GM10847 (cell line): ENCODE results near the gene LARGE1.

Experiments used
- POLR2A ChIP-seq: IDR thresholded peaks from 2 replicates; pipeline ENCODE4 v1.6.1; 2011; ENCODE audit not compliant: insufficient read length; ENCODE audit errors: extremely low read depth

The LARGE1 gene

DNA sequence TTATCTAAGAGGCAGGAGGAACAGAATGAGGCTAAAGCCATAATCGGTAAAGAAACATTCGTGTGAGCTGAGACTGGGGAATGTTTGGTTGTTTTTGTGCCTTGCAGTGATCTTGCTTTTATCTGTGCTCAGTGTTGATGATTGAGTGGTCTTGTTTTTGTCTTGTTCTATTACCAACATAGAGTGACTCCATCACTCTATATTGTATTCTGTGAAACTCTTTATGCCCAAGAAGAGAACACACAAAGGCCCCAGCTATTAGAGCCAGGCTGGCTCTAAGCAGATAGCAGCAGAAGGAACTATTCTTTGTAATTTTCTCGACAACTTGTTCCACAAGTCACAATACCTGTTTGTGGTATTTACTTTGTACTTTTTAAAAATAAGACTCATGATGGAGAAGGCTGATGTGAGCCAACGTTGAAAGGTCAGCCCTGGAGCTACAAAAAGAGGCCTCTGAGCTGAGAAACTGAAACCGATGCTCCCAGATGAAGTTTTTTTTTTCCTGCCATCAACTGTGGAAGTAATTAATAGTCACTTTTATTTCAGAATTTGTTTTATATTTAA is 68.4 kb downstream of the LARGE1 start:
- no peak for TF ChIP-seq POLR2A

DNA sequence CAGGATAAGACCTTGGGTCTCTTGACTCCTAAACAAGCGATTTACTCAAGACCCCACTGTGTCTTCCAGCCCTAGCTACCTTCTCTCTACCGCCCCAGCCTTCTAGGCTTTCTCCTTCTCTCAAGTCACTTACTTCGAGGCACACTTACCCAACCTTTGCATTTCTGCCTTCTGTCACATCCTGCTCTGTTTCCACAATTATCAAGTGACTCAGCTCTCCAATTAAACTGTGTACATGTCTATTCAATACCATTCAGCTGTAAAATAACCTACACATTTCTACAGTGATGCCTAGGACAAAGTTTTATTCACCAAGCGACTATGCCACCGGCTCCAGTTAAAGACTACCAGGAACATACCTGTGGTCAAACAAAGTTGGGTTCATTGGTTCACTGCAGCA is 69.0 kb downstream of the LARGE1 start:
- no peak for TF ChIP-seq POLR2A

DNA sequence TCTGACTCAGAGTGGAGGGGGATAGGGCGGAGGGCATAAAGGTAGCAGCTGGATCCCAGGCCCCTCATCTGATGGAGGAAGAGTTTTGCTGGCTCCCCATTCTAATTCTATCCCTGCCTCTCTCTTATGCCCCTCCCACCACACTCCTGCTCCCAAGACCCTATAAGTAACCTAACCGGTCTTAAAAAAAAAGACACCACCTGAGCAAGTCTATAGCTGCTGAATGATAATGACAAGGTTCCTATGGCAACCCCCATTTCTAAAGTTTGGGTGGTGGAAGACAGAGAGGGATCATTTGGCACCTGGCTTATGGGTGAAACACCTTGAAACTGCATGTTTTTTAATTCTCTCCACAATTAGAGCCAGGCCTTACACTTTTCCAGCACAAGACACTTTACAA is 69.6 kb downstream of the LARGE1 start:
- TF ChIP-seq POLR2A, result no peak

GRCh38 chr22:33850193-33850592 is 70.1 kb downstream of the LARGE1 start:
- no peak for TF ChIP-seq POLR2A

DNA sequence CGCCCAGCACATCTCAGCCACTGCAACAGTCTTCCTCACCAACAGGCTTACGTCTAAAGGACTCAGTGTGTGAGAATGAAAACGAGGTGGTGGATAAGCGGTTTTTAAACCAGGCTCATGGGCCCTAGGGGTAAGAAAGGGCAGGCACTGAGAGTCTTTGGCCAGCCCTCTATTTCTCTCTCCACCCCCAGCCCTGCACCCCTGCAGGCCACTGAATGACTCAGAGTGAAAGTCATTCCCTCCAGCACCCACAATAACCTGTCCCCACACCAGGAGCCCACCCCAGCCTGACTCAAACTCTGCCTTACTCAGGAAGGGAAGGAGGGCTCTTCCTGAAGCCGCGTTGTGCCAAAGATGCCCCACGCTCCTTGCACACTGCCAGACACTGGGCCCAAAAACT is 72.0 kb downstream of the LARGE1 start:
- no peak for TF ChIP-seq POLR2A

- TF ChIP-seq POLR2A, result no peak
These were observed 76.0 kb downstream of the LARGE1 start for GRCh38 chr22:33844273-33844672.

- TF ChIP-seq POLR2A, result no peak
These were observed 77.7 kb downstream of the LARGE1 start for GRCh38 chr22:33842421-33843094.

GRCh38 chr22:33842006-33842354 is 78.3 kb downstream of the LARGE1 start:
- no peak for TF ChIP-seq POLR2A

DNA sequence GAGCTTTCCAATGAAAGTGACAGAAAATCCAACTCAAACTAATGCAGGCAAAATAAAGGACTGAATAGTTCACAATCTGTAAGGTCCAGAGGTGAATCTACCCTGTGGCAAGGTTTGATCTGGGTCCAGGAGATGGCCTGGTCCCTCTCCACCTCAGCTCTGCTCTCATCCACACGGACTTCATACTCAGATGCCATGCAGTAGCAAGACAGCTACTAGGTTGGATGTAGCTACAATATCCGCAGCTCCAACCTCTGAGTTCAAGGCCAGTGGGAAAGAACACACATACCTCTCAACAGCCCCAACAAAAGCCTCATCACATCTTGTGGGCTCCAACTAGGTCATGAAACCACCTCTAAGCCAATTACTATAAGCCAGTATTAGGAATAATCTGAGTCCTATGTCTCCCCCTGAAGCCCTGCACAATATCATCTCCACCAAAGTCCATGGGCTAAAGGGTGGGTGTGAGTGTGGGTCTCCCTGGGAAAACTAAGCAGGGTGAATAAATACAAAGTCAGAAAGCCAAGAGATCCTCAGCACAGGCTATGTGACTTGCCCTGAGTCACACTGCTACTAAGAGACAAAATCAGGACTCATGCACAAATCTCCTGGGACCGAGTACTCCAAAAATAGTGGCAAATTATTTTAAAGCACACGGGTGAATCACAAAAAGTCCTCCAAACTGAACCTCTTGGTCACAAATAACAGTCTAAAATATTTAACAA is 78.8 kb downstream of the LARGE1 start:
- no peak for TF ChIP-seq POLR2A

DNA sequence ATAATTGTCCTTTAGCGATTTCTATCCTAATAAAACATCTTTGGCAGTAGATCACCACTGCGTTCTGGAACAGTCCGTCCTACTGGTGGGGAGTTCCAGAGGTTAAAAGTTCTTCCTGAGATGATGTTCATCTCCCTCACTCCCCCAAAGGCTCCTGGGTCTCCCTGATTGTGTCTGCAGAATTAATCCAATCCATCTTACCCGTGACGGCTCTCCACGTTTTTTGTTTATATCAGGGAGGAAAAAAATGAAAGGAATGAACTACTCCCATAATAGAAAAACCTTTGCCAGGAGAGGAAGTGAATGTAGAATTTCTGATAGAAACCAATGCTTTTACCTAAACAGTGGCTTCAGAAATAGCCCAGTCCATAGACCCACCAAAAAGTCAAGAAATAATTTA is 81.6 kb downstream of the LARGE1 start:
- TF ChIP-seq POLR2A, result no peak

GRCh38 chr22:33837826-33838225 is 82.5 kb downstream of the LARGE1 start:
- no peak for TF ChIP-seq POLR2A

DNA sequence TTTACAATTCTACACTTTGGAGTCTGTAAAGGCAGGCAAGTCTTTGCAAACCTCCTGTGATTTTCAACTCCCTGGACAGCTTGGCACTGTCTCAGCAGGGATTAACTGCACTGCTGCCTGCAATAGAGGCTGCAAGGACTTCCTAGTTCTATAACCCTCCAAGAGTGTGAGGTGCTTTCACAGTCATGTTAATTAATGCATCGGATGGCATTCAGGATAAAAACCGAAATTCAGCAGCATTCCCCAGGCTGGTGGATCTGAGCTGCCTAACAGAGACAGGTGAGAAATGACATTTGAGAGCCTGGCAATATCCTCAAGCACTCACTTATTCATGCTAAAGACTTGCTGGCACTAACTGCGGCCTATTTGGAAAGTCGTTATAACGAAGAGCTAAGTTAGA is 85.0 kb downstream of the LARGE1 start:
- TF ChIP-seq POLR2A, result no peak

GRCh38 chr22:33832558-33833151 is 87.6 kb downstream of the LARGE1 start:
- no peak for TF ChIP-seq POLR2A

- no peak for TF ChIP-seq POLR2A
These were observed 88.6 kb downstream of the LARGE1 start for GRCh38 chr22:33831651-33832050.

- TF ChIP-seq POLR2A, result no peak
These were observed 89.1 kb downstream of the LARGE1 start for GRCh38 chr22:33831207-33831606.

DNA sequence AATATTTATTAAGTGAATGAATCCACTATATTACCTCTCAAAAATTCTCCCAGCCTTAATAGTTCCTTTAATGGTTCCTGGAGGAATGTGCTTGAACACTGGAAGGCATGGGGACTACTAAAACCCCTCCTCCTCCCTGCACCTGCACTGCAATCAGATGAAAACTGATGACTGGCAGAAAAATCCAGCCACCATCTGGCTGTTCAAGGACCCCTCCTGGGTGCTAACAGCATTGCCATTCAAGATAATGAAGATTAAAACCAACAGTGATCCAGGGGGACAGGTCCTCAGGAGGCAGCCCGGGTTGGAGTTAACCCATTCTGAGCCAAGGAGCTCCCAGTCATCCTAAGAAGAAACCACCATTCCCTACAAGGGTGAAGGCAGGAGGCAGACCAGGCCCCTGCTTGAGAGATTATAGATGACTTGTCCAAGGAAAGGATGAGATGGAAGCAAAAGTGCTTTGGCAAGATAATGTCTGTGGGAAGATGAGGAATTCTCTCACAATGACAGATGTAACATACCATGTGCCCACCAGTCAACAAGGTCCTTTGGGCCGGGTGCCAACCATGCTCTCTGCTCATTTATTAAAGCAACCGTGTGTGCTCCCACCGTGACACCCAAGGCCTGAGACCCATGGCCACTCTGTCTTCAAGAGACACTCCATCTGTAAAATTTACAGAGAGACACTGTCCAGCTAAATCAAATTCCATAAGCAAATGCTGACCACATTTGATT is 90.6 kb downstream of the LARGE1 start:
- no peak for TF ChIP-seq POLR2A

- no peak for TF ChIP-seq POLR2A
These were observed 92.0 kb downstream of the LARGE1 start for GRCh38 chr22:33828302-33828701.
